ENCODE measurements around the gene SHISA8. TPM values are rescaled to one million over a fixed set of nuclear protein-coding genes. Genes with fewer than 3 reads are reported as not detected.
A peak's percentile ranks its signal among the peaks of the same experiment; 100 is the strongest.
"Not testable (repeated sequence)": the region's sequence is repeated elsewhere in the genome, so short reads cannot be mapped to it uniquely, and the experiment has no call there.

Gene SHISA8
- total RNA-seq, 6 experiments from 2014 or later, result not detected

GRCh38 chr22:41874090-41874489 lies 40.8 kb downstream of the SHISA8 start:
- H3K4me1 Mint-ChIP-seq (ENCODE audit: low read depth), result peaks cover 22% of the 10 kb centered on the region
- H3K9me3 Mint-ChIP-seq, result no peaks in the 10 kb centered on the region
- H3K27me3 Mint-ChIP-seq (ENCODE audit: insufficient read depth), result no peaks in the 10 kb centered on the region; the same call in none of the 2 replicates
- no peak overlapping the region for H3K27ac Mint-ChIP-seq
- DNase-seq, result no peak
- no peak for TF ChIP-seq CTCF (IDR thresholded peaks at IDR 0.05)
- no peak overlapping the region for H3K4me3 Mint-ChIP-seq
- peaks cover 9% of the 10 kb centered on the region for H3K36me3 Mint-ChIP-seq (ENCODE audit: low read depth)

GRCh38 chr22:41873391-41873790 lies 41.5 kb downstream of the SHISA8 start:
- H3K36me3 Mint-ChIP-seq (ENCODE audit: low read depth), result peaks cover 8% of the 10 kb centered on the region
- H3K9me3 Mint-ChIP-seq, result no peaks in the 10 kb centered on the region
- no peak for DNase-seq
- no peak overlapping the region for H3K27ac Mint-ChIP-seq
- no peak overlapping the region for H3K4me3 Mint-ChIP-seq
- TF ChIP-seq CTCF (IDR thresholded peaks at IDR 0.05), result no peak
- peaks cover 22% of the 10 kb centered on the region for H3K4me1 Mint-ChIP-seq (ENCODE audit: low read depth)
- no peaks in the 10 kb centered on the region; the same call in none of the 2 replicates for H3K27me3 Mint-ChIP-seq (ENCODE audit: insufficient read depth)

- TF ChIP-seq CTCF (IDR thresholded peaks at IDR 0.05), result no peak
- Mint-ChIP-seq H3K36me3 (ENCODE audit: low read depth) (no peaks in the 10 kb centered on the region; the same call in 1 of the 2 replicates), H3K4me1 (ENCODE audit: low read depth) (peaks cover 7% of the 10 kb centered on the region), H3K4me3 (no peak overlapping the region), H3K27me3 (ENCODE audit: insufficient read depth) (no peaks in the 10 kb centered on the region; the same call in 1 of the 2 replicates), H3K27ac (no peak overlapping the region), H3K9me3 (no peaks in the 10 kb centered on the region)
- DNase-seq, result no peak
These were observed 44.1 kb downstream of the SHISA8 start for GRCh38 chr22:41870786-41871185.

GRCh38 chr22:41870081-41870480 lies 44.8 kb downstream of the SHISA8 start:
- not testable (repeated sequence) for H3K4me3 Mint-ChIP-seq; H3K4me1 Mint-ChIP-seq (ENCODE audit: low read depth); H3K36me3 Mint-ChIP-seq (ENCODE audit: low read depth); DNase-seq; H3K27me3 Mint-ChIP-seq (ENCODE audit: insufficient read depth); H3K27ac Mint-ChIP-seq; H3K9me3 Mint-ChIP-seq

GRCh38 chr22:41868556-41868955 lies 46.3 kb downstream of the SHISA8 start:
- Mint-ChIP-seq H3K4me3 (no peak overlapping the region), H3K4me1 (ENCODE audit: low read depth) (peaks cover 2% of the 10 kb centered on the region), H3K36me3 (ENCODE audit: low read depth) (no peaks in the 10 kb centered on the region; the same call in 1 of the 2 replicates), H3K27me3 (ENCODE audit: insufficient read depth) (no peaks in the 10 kb centered on the region), H3K27ac (no peak overlapping the region), H3K9me3 (no peaks in the 10 kb centered on the region)
- DNase-seq, result no peak
- TF ChIP-seq CTCF (IDR thresholded peaks at IDR 0.05), result no peak

- DNase-seq, result no peak
- H3K9me3 Mint-ChIP-seq, result no peaks in the 10 kb centered on the region
- peak overlapping the region; percentile 88; the same call in 1 of the 2 replicates for H3K27ac Mint-ChIP-seq
- peaks cover 38% of the 10 kb centered on the region for H3K4me1 Mint-ChIP-seq (ENCODE audit: low read depth)
- H3K4me3 Mint-ChIP-seq, result no peak overlapping the region
- H3K27me3 Mint-ChIP-seq (ENCODE audit: insufficient read depth), result no peaks in the 10 kb centered on the region
- no peaks in the 10 kb centered on the region for H3K36me3 Mint-ChIP-seq (ENCODE audit: low read depth)
- TF ChIP-seq CTCF (IDR thresholded peaks at IDR 0.05), result no peak
These were observed 51.4 kb downstream of the SHISA8 start for GRCh38 chr22:41863472-41863871.
